IPS-20b (cell line): ENCODE results near the gene RPLP2.

ENCODE experiments used
- H3K27ac ChIP-seq: one replicate; pipeline ENCODE4 v1.5.1; 2013; ENCODE audit warnings: low read length
- H3K27me3 ChIP-seq: 2 replicates; pipeline ENCODE4 v1.6.1; 2013; ENCODE audit warnings: mild to moderate bottlenecking, low read length, inconsistent platforms; ENCODE audit not compliant: insufficient read depth
- H3K36me3 ChIP-seq: 2 replicates; pipeline ENCODE4 v1.6.1; 2013; ENCODE audit warnings: low read depth, mild to moderate bottlenecking, inconsistent platforms, low read length, moderate library complexity; ENCODE audit not compliant: insufficient read depth
- H3K4me1 ChIP-seq: 2 replicates; pipeline ENCODE4 v1.6.1; 2013; ENCODE audit warnings: mild to moderate bottlenecking, control low read depth, inconsistent platforms, low read length, moderate library complexity; ENCODE audit not compliant: insufficient read depth
- H3K4me3 ChIP-seq: 2 replicates; pipeline ENCODE4 v1.5.1; 2013; ENCODE audit warnings: mild to moderate bottlenecking, low read length, inconsistent platforms
- H3K9ac ChIP-seq: 2 replicates; pipeline ENCODE4 v1.6.1; 2013; ENCODE audit warnings: low read depth, mild to moderate bottlenecking, inconsistent platforms, low read length, moderate library complexity
- H3K9me3 ChIP-seq: 2 replicates; pipeline ENCODE4 v1.6.1; 2013; ENCODE audit warnings: mild to moderate bottlenecking, low read depth, low read length, inconsistent platforms; ENCODE audit not compliant: insufficient read depth

The RPLP2 gene

DNA sequence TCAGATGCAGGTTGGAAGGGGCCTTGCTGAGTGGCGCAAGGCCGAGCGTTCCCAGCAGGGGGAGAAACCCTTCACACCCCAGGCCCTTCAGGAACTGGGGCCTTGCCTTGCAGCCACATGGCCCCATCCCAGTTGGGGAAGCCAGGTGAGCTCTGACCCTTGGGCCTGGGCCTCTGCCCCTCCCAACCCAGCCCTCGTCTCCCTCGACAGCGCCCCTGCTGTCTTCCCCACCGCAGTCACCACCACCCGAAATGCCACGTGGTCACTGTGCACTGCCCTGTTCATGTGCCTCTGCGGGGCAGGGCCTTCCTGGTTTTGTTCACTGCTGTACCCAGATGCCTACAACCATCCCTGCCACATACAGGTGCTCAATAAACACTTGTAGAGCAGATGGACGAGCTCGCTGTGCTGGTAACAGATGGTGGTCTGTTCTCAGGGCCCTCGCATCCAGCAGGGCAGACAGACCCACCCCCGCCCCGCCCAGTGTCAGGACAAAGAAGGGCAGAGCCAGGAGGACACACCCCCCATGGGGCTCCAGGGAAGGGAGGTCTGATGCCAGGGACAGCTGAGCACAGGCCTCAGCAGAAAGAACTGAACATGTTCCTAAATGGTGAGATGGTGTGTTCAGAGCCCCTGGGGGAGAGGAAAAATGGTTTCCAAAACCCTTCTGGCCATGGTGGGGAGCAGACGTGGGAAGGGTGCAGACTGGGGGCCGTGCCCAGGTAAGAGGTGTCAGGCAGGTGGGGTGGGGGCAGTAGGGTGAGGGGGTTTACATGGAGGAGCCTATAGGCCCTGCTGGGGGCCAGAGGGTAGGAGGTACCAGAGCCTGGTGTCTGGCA is 28.9 kb downstream of the RPLP2 start:
- peaks cover 13% of the 10 kb centered on the region for H3K4me1 ChIP-seq
- peaks cover 4% of the 10 kb centered on the region; the same call in 1 of the 2 replicates for H3K27me3 ChIP-seq
- H3K4me3 ChIP-seq: no peak overlapping the region
- no peak overlapping the region for H3K9ac ChIP-seq
- H3K36me3 ChIP-seq: peaks cover 43% of the 10 kb centered on the region
- no peak overlapping the region for H3K27ac ChIP-seq
- H3K9me3 ChIP-seq: no peaks in the 10 kb centered on the region

DNA sequence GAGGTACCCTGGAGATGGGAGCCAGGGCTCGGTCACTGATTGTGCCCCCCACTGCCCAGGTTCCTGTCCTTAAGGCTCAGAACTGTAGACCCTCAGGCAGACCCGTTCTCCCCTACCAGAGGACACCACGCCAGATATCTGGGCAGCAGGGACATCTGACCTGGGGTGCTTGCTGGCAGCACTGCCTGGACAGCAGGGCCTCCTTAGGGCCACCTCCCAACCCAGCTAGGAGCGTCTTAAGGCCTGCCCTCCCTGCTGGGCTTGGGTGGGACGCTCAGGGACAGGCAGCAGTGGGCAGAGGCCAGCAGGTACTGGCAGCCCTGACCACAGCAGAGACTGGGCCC is 29.5 kb downstream of the RPLP2 start:
- no peaks in the 10 kb centered on the region for H3K27me3 ChIP-seq
- H3K4me3 ChIP-seq: no peak overlapping the region
- H3K27ac ChIP-seq: no peak overlapping the region
- H3K9me3 ChIP-seq: no peaks in the 10 kb centered on the region
- peaks cover 10% of the 10 kb centered on the region for H3K4me1 ChIP-seq
- peaks cover 43% of the 10 kb centered on the region for H3K36me3 ChIP-seq
- no peak overlapping the region for H3K9ac ChIP-seq

DNA sequence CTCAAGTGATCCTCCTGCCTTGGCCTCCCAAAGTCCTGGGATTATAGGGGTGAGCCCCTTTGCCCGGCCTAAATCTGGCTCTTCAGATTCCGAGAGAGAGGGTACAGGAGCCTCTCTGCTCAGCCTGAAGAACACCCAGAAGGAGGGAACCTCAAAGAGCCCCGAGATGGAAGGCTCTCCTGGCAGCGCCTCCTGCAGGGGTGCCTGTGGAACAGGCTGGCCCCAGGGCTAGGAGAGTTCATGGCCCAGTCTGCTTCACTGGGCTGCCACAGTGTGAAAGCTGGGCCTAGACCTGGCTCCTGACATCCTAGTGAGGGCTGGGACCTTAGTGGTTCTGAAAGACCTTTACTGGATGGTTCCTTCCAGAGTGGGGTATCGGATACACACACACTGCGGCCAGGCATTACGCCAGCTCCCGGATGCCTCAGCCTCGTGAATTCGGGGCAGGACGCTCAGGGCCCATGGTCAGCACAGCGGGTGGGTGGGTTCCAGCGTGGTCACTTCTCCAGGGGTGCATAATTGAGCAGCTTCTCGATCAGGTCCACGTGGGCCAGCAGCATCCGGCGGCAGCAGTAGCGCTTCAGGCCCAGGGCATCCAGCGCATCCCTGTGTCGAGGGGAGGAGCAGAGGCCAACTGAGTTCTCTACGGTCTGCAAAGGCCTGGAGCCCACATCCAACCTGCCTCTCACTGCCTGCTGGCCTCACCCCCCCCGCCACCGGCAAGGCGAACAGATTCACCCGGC is 30.3 kb downstream of the RPLP2 start:
- no peak overlapping the region for H3K4me3 ChIP-seq
- H3K9ac ChIP-seq: no peak overlapping the region
- H3K27me3 ChIP-seq: no peaks in the 10 kb centered on the region
- peaks cover 10% of the 10 kb centered on the region; the same call in 1 of the 2 replicates for H3K4me1 ChIP-seq
- H3K36me3 ChIP-seq: peaks cover 43% of the 10 kb centered on the region
- no peak overlapping the region for H3K27ac ChIP-seq
- H3K9me3 ChIP-seq: no peaks in the 10 kb centered on the region

DNA sequence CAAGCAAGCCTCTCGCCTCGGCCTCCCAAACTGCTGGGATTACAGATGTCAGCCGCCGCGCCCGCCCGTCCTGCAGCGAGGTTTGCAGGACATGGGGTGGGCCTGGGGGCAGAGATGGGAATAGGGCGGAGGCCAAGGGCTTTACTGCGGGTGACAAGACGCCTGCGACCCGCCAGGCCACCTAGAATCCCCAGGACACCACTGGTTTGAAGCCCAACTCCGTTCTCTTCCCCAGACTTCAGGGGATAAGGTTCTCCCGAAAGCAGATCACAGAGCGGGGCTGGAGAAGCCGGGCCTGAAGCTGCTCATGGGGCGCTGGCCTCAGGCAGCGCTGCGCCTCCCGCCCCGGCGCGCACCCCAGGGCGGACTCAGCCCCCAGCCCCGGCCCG is 32.2 kb downstream of the RPLP2 start:
- Histone ChIP-seq H3K36me3 (peaks cover 37% of the 10 kb centered on the region), H3K9me3 (no peaks in the 10 kb centered on the region), H3K27ac (peak overlapping the region; percentile 81), H3K9ac (peak overlapping the region; percentile 86), H3K4me1 (peaks cover 18% of the 10 kb centered on the region; the same call in 1 of the 2 replicates), H3K4me3 (peak overlapping the region; percentile 96), H3K27me3 (no peaks in the 10 kb centered on the region)

DNA sequence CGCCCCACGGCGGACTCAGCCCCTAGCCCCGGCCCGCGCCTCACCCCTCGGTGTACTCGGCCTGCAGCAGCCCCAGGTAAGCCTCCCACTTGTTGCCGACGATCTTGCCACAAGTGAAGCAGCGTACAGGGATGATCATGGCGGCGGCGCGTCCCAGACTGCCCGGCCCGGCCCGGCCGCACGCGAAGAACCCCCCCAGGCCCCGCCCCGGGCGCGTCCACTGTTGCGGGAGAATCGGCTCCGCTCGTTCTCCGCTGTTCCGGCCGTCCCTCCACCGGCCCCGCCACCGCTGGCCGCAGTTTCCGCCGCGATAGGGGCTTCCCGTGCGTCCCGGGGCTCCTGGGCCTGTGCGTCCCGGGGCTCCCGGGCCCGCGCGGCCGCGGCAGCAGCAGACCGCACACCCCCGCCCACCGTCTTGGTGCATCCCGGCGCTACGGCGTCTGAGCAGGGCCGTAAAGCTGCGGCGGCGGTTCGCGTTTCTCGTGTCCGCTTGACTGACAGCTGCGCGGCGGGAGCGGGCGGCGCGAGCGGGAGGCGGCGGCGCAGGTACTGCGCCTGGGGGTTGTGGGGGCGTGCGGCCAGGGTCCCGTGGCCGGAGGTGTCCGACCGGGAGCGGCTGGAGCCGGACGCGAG is 32.7 kb downstream of the RPLP2 start, which contains the start of the genes POLR2L and TSPAN4:
Gene POLR2L, minus strand, starts transcription at position 160 of the 633 bp plus-strand sequence. Its CDS starts 21 bp downstream, at position 139.
Gene TSPAN4, plus strand, starts transcription at position 483 of the 633 bp plus-strand sequence. CDS start 7,453 bp downstream, outside the sequence.
- Histone ChIP-seq H3K9ac (peak within 1 kb of the TSS; percentile 86), H3K4me3 (peak within 1 kb of the TSS; percentile 96), H3K36me3 (peaks cover 32% of the 10 kb centered on the region), H3K4me1 (peaks cover 18% of the 10 kb centered on the region; the same call in 1 of the 2 replicates), H3K9me3 (no peaks in the 10 kb centered on the region), H3K27me3 (no peaks in the 10 kb centered on the region), H3K27ac (peak within 1 kb of the TSS; percentile 81)

DNA sequence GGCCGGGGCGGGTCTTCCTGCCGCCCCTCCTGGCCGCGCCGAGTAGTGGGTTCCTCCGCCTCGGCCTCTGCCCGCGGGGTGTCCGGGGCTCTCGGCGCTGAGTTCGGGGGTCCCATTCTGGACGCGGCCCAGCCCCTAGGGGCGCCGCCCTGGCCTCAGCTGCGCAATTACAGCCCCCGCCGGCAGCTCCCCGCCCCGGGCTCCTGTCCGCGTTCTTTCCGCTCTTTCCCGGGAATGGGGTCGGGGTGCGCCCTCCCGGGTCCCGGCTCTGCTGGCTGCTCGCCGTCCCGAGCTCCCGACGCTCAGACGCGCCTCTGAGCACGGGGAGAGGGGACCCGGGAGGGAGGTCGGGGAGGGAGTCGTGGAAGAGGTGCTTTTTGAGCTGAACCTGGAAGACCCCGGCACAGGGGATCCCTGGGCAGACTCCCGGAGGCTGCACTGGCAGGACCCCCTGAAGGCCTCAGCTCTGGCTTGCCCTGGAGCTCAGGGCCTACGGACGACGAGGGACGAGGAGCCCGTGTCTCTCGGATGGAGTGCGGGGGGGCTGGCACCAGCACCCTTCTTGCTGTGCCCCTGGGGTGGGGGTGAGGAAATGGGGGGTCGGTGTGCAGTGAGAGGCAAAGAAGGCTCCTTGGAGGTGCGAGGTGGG is 33.4 kb downstream of the RPLP2 start:
- H3K4me1 ChIP-seq: peaks cover 18% of the 10 kb centered on the region; the same call in 1 of the 2 replicates
- 0 out of 2 replicates have a peak, but pooled peaks cover under 1% of the 10 kb centered on the region for H3K27me3 ChIP-seq
- no peaks in the 10 kb centered on the region for H3K9me3 ChIP-seq
- peak overlapping the region; percentile 77; the same call in 1 of the 2 replicates for H3K9ac ChIP-seq
- H3K4me3 ChIP-seq: peak overlapping the region; percentile 96
- peaks cover 26% of the 10 kb centered on the region for H3K36me3 ChIP-seq
- H3K27ac ChIP-seq: no peak overlapping the region

DNA sequence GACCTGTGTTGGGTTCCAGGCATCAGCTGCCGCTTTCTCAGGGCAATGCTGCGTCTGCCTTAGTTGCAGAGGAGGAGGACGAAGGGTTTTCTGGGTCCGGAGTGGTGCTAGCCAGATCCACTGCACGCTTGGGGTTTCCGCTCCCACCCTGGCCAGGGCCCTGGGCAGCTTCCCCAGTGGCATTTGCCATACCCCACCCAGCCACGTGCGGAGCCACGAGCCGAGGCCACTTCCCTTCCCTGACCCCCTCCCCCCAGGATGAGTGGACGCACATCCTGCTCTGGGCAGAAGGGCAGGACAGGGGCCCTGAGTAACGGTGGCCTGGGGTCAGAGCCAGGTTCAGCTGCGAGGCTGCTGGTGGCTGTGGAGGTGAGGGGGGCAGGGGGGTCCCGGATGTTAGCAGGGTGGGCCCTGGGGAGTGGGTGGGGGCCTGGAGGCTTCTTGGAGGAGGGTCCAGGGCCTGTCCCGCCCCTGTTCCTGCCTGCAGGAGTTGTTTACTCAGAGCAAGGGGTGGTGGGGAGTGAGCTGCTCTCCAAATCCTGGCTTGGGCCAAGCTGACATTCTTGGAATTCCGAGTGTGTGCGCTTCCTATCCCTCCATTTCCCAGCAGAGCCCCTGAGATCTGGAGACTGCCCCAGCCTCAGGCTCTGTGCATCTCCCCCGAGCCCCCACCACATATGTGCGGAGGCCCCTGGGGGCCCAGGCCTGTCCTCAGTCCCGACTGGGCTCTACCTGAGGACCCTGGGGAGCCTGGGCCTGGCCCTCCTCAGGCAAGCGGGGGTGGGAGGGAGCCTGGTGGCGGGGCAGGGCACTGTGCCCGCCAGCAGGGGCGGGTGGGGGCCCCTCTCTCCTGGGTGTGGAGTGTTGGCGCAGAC is 34.3 kb downstream of the RPLP2 start:
- peaks cover 9% of the 10 kb centered on the region for H3K27me3 ChIP-seq
- peak overlapping the region; percentile 77; the same call in 1 of the 2 replicates for H3K9ac ChIP-seq
- H3K27ac ChIP-seq: peak overlapping the region; percentile 85
- H3K9me3 ChIP-seq: no peaks in the 10 kb centered on the region
- H3K36me3 ChIP-seq: peaks cover 19% of the 10 kb centered on the region
- peak overlapping the region; percentile 96 for H3K4me3 ChIP-seq
- peaks cover 20% of the 10 kb centered on the region; the same call in 1 of the 2 replicates for H3K4me1 ChIP-seq

DNA sequence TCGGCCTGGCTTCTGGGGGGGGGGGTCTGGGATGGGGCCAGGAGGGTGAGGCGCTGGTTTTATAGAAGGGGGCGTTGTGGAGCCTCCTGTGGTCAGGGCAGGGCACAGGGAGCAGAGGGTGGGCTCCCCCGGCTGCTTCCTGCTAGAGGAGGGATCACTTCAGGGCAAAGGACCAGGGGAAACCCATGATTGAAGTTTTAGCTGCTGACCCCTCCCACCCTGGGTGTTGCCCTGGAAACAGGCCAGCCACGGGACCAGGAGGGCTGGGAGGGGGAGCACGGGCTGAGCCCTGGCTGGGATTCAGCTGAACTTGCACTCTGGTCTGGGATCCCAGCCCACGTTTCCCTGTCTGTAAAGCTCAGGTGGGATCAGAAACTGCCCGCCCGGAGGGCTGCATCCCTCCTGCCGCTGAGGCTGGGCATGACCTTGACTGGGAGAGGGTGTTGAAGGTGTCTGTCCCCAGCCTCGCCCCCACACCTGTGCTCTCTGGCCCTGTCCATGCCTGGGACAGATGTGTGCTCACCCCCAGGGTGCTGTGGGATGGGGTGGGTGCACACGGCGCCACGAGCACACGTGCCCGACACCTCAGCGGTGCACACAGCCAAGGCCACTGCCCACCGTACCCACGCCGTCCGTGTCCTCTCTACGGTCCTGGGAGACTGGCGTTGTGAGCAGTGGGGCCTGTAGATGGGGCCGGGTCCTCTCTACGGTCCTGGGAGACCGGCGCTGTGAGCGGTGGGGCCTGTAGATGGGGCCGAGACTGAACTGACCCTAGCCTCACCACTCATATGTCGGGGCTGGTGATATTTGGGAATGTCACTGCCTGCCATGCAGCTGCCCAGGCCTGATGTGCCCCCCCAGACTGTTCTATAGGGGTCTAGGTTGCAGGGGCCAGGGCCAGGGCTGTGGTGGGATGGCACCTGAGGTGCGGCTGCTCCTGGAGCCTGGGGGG is 35.2 kb downstream of the RPLP2 start:
- Histone ChIP-seq H3K36me3 (peaks cover 10% of the 10 kb centered on the region), H3K9ac (peak overlapping the region; percentile 77; the same call in 1 of the 2 replicates), H3K4me3 (peak overlapping the region; percentile 96), H3K4me1 (peaks cover 19% of the 10 kb centered on the region; the same call in 1 of the 2 replicates), H3K9me3 (no peaks in the 10 kb centered on the region), H3K27ac (no peak overlapping the region), H3K27me3 (peaks cover 9% of the 10 kb centered on the region)

DNA sequence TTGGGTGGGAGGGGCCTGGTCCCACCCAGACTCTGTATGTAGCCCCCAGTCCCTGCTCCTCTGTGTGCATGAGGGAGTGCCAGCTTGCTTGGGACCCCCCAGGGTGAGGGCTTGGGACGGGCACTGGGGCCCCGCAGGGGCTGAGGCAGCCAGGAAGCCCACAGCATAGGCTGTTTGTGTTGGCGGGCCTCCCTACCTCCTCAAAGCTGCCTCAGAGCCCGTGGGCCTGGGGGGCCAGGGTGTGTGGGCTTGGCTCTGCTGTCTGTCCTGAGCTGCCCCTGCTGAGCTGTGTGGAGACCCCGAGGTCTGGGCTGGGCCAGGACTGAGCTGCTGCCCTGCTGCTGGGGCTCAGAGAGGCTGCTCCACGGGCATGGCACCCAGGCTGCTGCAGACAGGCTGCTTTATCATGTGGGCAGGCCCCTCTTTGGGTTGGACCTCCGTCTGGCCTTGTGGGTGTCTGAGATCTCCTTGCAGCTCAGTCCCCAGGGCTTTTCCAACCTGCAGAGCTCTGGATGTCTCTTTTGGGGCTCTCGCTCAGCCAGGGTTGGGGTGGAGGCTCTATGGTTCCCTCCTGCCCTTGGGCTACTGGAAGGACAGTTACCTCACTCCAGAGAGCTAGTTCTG is 36.2 kb downstream of the RPLP2 start:
- Histone ChIP-seq H3K36me3 (no peaks in the 10 kb centered on the region), H3K9ac (no peak overlapping the region), H3K9me3 (no peaks in the 10 kb centered on the region), H3K27ac (no peak overlapping the region), H3K4me3 (no peak overlapping the region), H3K4me1 (peaks cover 17% of the 10 kb centered on the region), H3K27me3 (peaks cover 19% of the 10 kb centered on the region)
